ENCODE results near the gene ABCA4. TPM values are rescaled to one million over a fixed set of nuclear protein-coding genes. Genes with fewer than 3 reads are reported as not detected.

ABCA4 gene
- total RNA-seq, 1 experiment from 2014 or later = 0.22 TPM

- H3K27ac ChIP-seq (ENCODE audit: low read depth, low read length) = no peak overlapping the region
- ATAC-seq (no peak), DNase-seq (ENCODE audit: low read depth, low spot score) (no peak)
- H3K4me2 ChIP-seq (ENCODE audit: low read length) = no peak overlapping the region
- no peaks in the 10 kb centered on the region for H4K20me1 ChIP-seq (ENCODE audit: insufficient read depth)
- H3K9me3 ChIP-seq (ENCODE audit: control insufficient read depth in 1 of 2, insufficient read depth in 1 of 2, low read depth in 1 of 2, low read length in 2 of 2) = no peaks in the 10 kb centered on the region
- H3K4me1 ChIP-seq (ENCODE audit: control insufficient read depth in 1 of 2, insufficient read depth in 2 of 2, low read length in 2 of 2) = peaks cover 0 to 10% of the 10 kb centered on the region in 2 experiments; a peak in 2 of 4 replicates
- no peaks in the 10 kb centered on the region for H3K79me2 ChIP-seq (ENCODE audit: insufficient read depth, low read length)
- H3K9ac ChIP-seq (ENCODE audit: low read length) = no peak overlapping the region
- RAD21 ChIA-PET (ENCODE audit: low non-redundant PET in 1 of 2, low total read pairs in 2 of 2, uncharacterized antibody in 2 of 2, unreplicated experiment in 2 of 2) = no interaction called here
- H3K4me3 ChIP-seq (replicated peaks in 1 of 2; ENCODE audit: low read depth in 1 of 2, low read length in 2 of 2) = no peak overlapping the region
- BruUV-seq (replicated peaks) = no TSS peak
- no peaks in the 10 kb centered on the region for H3K9me2 ChIP-seq (ENCODE audit: insufficient read depth)
- H3K27me3 ChIP-seq (ENCODE audit: insufficient read depth, low read length) = no peaks in the 10 kb centered on the region; the same call in 1 of the 2 replicates
- POLR2A ChIA-PET = interaction anchor here (0.6 kb wide), 1 partner anchor 154 kb away, joined by 3 read pairs; the partner anchor contains the start of gene ARHGAP29
- CTCF ChIA-PET = no interaction called here
- H2AFZ ChIP-seq (ENCODE audit: low read depth, low read length, poor library complexity, severe bottlenecking) = no peak overlapping the region
- TF ChIP-seq POLR2AphosphoS5 (IDR thresholded peaks at IDR 0.05; ENCODE audit: low read depth, low read length) = no peak
- no peak for TF ChIP-seq SRF (IDR thresholded peaks at IDR 0.05; ENCODE audit: low read depth)
- no peak for TF ChIP-seq EGR1 (IDR thresholded peaks at IDR 0.05; ENCODE audit: low read depth)
- no peak for TF ChIP-seq MAX (IDR thresholded peaks at IDR 0.05)
- no peak for TF ChIP-seq ATF3 (IDR thresholded peaks at IDR 0.05)
- no peak for TF ChIP-seq REST (IDR thresholded peaks at IDR 0.05; ENCODE audit: low read depth)
- no peak for TF ChIP-seq ELF1 (IDR thresholded peaks at IDR 0.05; ENCODE audit: borderline replicate concordance, low read depth)
- no peak for TF ChIP-seq CEBPB (IDR thresholded peaks at IDR 0.05; ENCODE audit: low read depth)
- no peak for TF ChIP-seq ZFX (IDR thresholded peaks at IDR 0.05)
- TF ChIP-seq JUND (IDR thresholded peaks at IDR 0.05) = no peak
- no peak for TF ChIP-seq ZNF274 (IDR thresholded peaks at IDR 0.05; ENCODE audit: low read depth, low read length)
- TF ChIP-seq SP1 (IDR thresholded peaks at IDR 0.05; ENCODE audit: low read depth) = no peak
- H3K36me3 ChIP-seq (ENCODE audit: control insufficient read depth in 1 of 2, insufficient read depth in 2 of 2, low read length in 2 of 2) = no peaks in the 10 kb centered on the region
- intact Hi-C loops (cut with micrococcal nuclease) = no loop called here
Observed at GRCh38 chr1:94083681-94084080, 37.3 kb downstream of the ABCA4 start.
